GM23248 (cell line): ENCODE data around the gene UNC5A.

Source experiments
- EZH2 ChIP-seq: fragments of 200-600 bp; sonication (generic); IDR thresholded peaks from 2 replicates; pipeline ENCODE4 v1.6.1; 2018; ENCODE audit warnings: antibody characterized with exemption, mild to moderate bottlenecking; ENCODE audit not compliant: insufficient read depth, poor library complexity, severe bottlenecking
- EZH2phosphoT487 ChIP-seq: fragments of 200-600 bp; sonication (generic); IDR thresholded peaks from 2 replicates; pipeline ENCODE4 v1.6.1; 2018; ENCODE audit warnings: antibody characterized with exemption, moderate library complexity, mild to moderate bottlenecking, low read depth; ENCODE audit not compliant: insufficient read depth

DNA sequence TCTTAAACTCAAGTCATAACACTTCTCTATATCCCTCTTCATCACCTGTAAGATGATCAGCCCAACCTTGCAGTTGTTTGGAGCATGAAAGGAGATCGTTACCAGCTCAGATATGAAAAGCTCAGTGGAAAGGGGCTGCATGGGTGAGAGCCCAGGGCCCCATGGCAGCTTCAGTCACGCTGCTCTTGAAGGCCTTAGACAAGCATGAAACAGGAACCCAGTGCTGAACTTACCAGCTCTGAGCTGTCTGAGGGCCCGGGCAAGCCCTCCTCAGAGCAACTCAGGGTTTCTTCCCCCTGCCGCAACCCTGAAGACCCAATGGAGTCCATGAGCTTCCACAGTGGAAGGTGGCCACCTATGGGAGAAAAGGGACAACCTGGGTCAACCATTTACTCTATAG is 85.5 kb downstream of the UNC5A start:
- no peak for TF ChIP-seq EZH2
- TF ChIP-seq EZH2phosphoT487 = no peak
